ENCODE data around the gene LGALS4.
"Not testable (repeated sequence)": the region's sequence is repeated elsewhere in the genome, so short reads cannot be mapped to it uniquely, and the experiment has no call there.

The LGALS4 gene

GRCh38 chr19:38760805-38761517 is 51.8 kb downstream of the LGALS4 start:
- H3K14ac ChIP-seq (ENCODE audit: low read length); H3K27ac ChIP-seq (ENCODE audit: low read depth, low read length); H3K9me3 ChIP-seq (ENCODE audit: insufficient read depth, low read depth, low read length); DNase-seq; H3K4me2 ChIP-seq (ENCODE audit: low read length); H2BK5ac ChIP-seq (ENCODE audit: low read depth, low read length, poor library complexity); H2AFZ ChIP-seq (ENCODE audit: insufficient read depth, low read length, poor library complexity); H4K12ac ChIP-seq (ENCODE audit: low read depth, low read length); H3K4me1 ChIP-seq (ENCODE audit: control insufficient read depth in 1 of 2, insufficient read depth in 2 of 2, low read length in 2 of 2); H3K4ac ChIP-seq (ENCODE audit: low read depth, low read length); H3K36me3 ChIP-seq (ENCODE audit: control insufficient read depth in 1 of 2, insufficient read depth in 2 of 2, low read length in 2 of 2); H3K4me3 ChIP-seq (ENCODE audit: low read depth, low read length); H3K79me1 ChIP-seq (ENCODE audit: low read length); H2BK120ac ChIP-seq (ENCODE audit: insufficient read depth, low read length, poor library complexity); H3K9ac ChIP-seq (ENCODE audit: low read length); H2BK12ac ChIP-seq (ENCODE audit: low read length); H3K18ac ChIP-seq (ENCODE audit: low read length); H2AK5ac ChIP-seq (ENCODE audit: low read length); H4K8ac ChIP-seq (ENCODE audit: low read depth, low read length); H3K27me3 ChIP-seq (ENCODE audit: insufficient read depth, low read length); H4K91ac ChIP-seq (ENCODE audit: low read depth, low read length); H3K79me2 ChIP-seq (ENCODE audit: control insufficient read depth, insufficient read depth, low read length, poor library complexity); H3K23ac ChIP-seq (ENCODE audit: low read length): not testable (repeated sequence)
- no CpG with 5 or more reads among the region's 6 CpGs for WGBS (ENCODE audit: extremely low coverage, insufficient coverage, insufficient read length)

DNA sequence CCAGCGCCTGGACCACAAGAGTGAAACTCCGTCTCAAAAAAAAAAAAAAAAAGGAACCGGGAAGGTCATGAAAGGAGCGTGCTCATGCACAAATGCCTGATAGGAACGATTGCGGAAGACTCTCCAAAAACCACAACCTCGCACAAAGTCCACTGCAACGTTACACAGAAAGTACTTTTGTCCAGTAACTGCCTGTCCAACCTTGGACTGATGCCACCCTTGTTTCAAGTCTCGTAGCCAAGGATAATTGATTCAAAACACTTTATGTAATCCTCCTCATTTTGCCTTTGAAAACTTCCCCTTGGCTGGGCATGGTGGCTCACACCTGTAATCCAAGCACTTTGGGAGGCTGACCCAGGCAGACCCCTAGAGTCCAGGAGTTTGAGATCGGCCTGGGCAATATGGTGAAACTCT is 53.1 kb downstream of the LGALS4 start:
- H3K27ac ChIP-seq (ENCODE audit: low read depth, low read length): no peak overlapping the region
- no peak overlapping the region for H3K4me2 ChIP-seq (ENCODE audit: low read length)
- H2BK12ac ChIP-seq (ENCODE audit: low read length): no peak overlapping the region
- no peaks in the 10 kb centered on the region for H3K36me3 ChIP-seq (ENCODE audit: control insufficient read depth in 1 of 2, insufficient read depth in 2 of 2, low read length in 2 of 2)
- no peak overlapping the region for H3K4ac ChIP-seq (ENCODE audit: low read depth, low read length)
- no peak overlapping the region for H2AK5ac ChIP-seq (ENCODE audit: low read length)
- no peak overlapping the region for H2BK120ac ChIP-seq (ENCODE audit: insufficient read depth, low read length, poor library complexity)
- no peak overlapping the region for H3K18ac ChIP-seq (ENCODE audit: low read length)
- no CpG with 5 or more reads among the region's 10 CpGs for WGBS (ENCODE audit: extremely low coverage, insufficient coverage, insufficient read length)
- DNase-seq: no peak
- no peak overlapping the region for H4K12ac ChIP-seq (ENCODE audit: low read depth, low read length)
- H3K9me3 ChIP-seq (ENCODE audit: insufficient read depth, low read depth, low read length): no peaks in the 10 kb centered on the region
- no peaks in the 10 kb centered on the region for H3K79me2 ChIP-seq (ENCODE audit: control insufficient read depth, insufficient read depth, low read length, poor library complexity)
- H3K4me3 ChIP-seq (ENCODE audit: low read depth, low read length): no peak overlapping the region
- no peak overlapping the region for H3K23ac ChIP-seq (ENCODE audit: low read length)
- H3K27me3 ChIP-seq (ENCODE audit: insufficient read depth, low read length): no peaks in the 10 kb centered on the region
- H3K4me1 ChIP-seq (ENCODE audit: control insufficient read depth in 1 of 2, insufficient read depth in 2 of 2, low read length in 2 of 2): no peaks in the 10 kb centered on the region
- no peak overlapping the region for H3K14ac ChIP-seq (ENCODE audit: low read length)
- no peak overlapping the region for H4K8ac ChIP-seq (ENCODE audit: low read depth, low read length)
- H3K79me1 ChIP-seq (ENCODE audit: low read length): no peaks in the 10 kb centered on the region
- H2AFZ ChIP-seq (ENCODE audit: insufficient read depth, low read length, poor library complexity): no peak overlapping the region
- no peak overlapping the region for H2BK5ac ChIP-seq (ENCODE audit: low read depth, low read length, poor library complexity)
- H4K91ac ChIP-seq (ENCODE audit: low read depth, low read length): no peak overlapping the region
- no peak overlapping the region for H3K9ac ChIP-seq (ENCODE audit: low read length)

DNA sequence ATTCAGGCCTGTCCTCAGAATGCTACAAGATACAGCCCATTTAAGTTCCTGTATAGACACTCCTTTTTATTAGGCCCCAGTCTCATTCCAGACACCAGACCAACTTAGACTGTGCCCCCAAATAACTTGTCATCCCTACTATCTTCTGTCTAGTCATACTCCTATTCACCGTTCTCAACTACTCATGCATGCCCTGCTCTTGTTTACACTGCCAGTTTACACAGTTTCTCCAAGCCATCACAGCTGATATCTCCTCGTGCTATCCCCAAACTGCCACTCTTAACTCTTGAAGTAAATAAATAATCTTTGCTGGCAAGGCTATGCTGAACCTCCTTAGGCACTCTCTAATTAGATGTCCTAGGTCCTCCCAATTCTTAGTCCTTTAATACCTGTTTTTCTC is 58.5 kb downstream of the LGALS4 start:
- H3K9ac ChIP-seq (ENCODE audit: low read length); H3K27me3 ChIP-seq (ENCODE audit: insufficient read depth, low read length); DNase-seq; H3K4ac ChIP-seq (ENCODE audit: low read depth, low read length); H3K4me1 ChIP-seq (ENCODE audit: control insufficient read depth in 1 of 2, insufficient read depth in 2 of 2, low read length in 2 of 2); H3K79me2 ChIP-seq (ENCODE audit: control insufficient read depth, insufficient read depth, low read length, poor library complexity); H2BK5ac ChIP-seq (ENCODE audit: low read depth, low read length, poor library complexity); H2BK120ac ChIP-seq (ENCODE audit: insufficient read depth, low read length, poor library complexity); H3K4me2 ChIP-seq (ENCODE audit: low read length); H3K9me3 ChIP-seq (ENCODE audit: insufficient read depth, low read depth, low read length); H3K4me3 ChIP-seq (ENCODE audit: low read depth, low read length); H3K79me1 ChIP-seq (ENCODE audit: low read length); H3K18ac ChIP-seq (ENCODE audit: low read length); H2AK5ac ChIP-seq (ENCODE audit: low read length); H2AFZ ChIP-seq (ENCODE audit: insufficient read depth, low read length, poor library complexity); H3K23ac ChIP-seq (ENCODE audit: low read length); H4K91ac ChIP-seq (ENCODE audit: low read depth, low read length); H2BK12ac ChIP-seq (ENCODE audit: low read length); H3K36me3 ChIP-seq (ENCODE audit: control insufficient read depth in 1 of 2, insufficient read depth in 2 of 2, low read length in 2 of 2); H3K14ac ChIP-seq (ENCODE audit: low read length); H4K12ac ChIP-seq (ENCODE audit: low read depth, low read length); H3K27ac ChIP-seq (ENCODE audit: low read depth, low read length); H4K8ac ChIP-seq (ENCODE audit: low read depth, low read length): not testable (repeated sequence)
- no CpG with 5 or more reads among the region's 2 CpGs for WGBS (ENCODE audit: extremely low coverage, insufficient coverage, insufficient read length)

- H3K9ac ChIP-seq (ENCODE audit: low read length); H3K4me3 ChIP-seq (ENCODE audit: low read depth, low read length); H3K23ac ChIP-seq (ENCODE audit: low read length); H2AK5ac ChIP-seq (ENCODE audit: low read length); H3K27ac ChIP-seq (ENCODE audit: low read depth, low read length); DNase-seq; H2BK12ac ChIP-seq (ENCODE audit: low read length); H3K18ac ChIP-seq (ENCODE audit: low read length); H2BK120ac ChIP-seq (ENCODE audit: insufficient read depth, low read length, poor library complexity); H3K4ac ChIP-seq (ENCODE audit: low read depth, low read length); H4K91ac ChIP-seq (ENCODE audit: low read depth, low read length); H3K9me3 ChIP-seq (ENCODE audit: insufficient read depth, low read depth, low read length); H3K79me2 ChIP-seq (ENCODE audit: control insufficient read depth, insufficient read depth, low read length, poor library complexity); H3K4me1 ChIP-seq (ENCODE audit: control insufficient read depth in 1 of 2, insufficient read depth in 2 of 2, low read length in 2 of 2); H3K27me3 ChIP-seq (ENCODE audit: insufficient read depth, low read length); H2AFZ ChIP-seq (ENCODE audit: insufficient read depth, low read length, poor library complexity); H2BK5ac ChIP-seq (ENCODE audit: low read depth, low read length, poor library complexity); H3K79me1 ChIP-seq (ENCODE audit: low read length); H3K4me2 ChIP-seq (ENCODE audit: low read length); H4K12ac ChIP-seq (ENCODE audit: low read depth, low read length); H4K8ac ChIP-seq (ENCODE audit: low read depth, low read length); H3K36me3 ChIP-seq (ENCODE audit: control insufficient read depth in 1 of 2, insufficient read depth in 2 of 2, low read length in 2 of 2); H3K14ac ChIP-seq (ENCODE audit: low read length): not testable (repeated sequence)
- no CpG with 5 or more reads among the region's 3 CpGs for whole genome bisulfite sequencing (ENCODE audit: extremely low coverage, insufficient coverage, insufficient read length)
Observed at GRCh38 chr19:38753783-38754182, 59.0 kb downstream of the LGALS4 start.
